GM23338 (cell line): ENCODE data around the gene CHST6. TPM values are rescaled to one million over a fixed set of nuclear protein-coding genes. Genes with fewer than 3 reads are reported as not detected.
A peak's percentile ranks its signal among the peaks of the same experiment; 100 is the strongest.

Source experiments
- ATAC-seq: fragments of 200-7000 bp; cut with Tn5 transposase; 3 replicates; pipeline ENCODE4 v1.9.1; 2020
- DNase-seq: peaks from one replicate; pipeline ENCODE4 v3.0.0-alpha.2; 2015; ENCODE audit warnings: low spot score
- H2AFZ ChIP-seq: fragments of 200-600 bp; sonication (generic); 2 replicates; pipeline ENCODE4 v1.8.0; 2016; ENCODE audit warnings: antibody characterized with exemption, mild to moderate bottlenecking, moderate library complexity
- H3F3A ChIP-seq: fragments of 200-600 bp; sonication (generic); replicated peaks from 2 replicates; pipeline ENCODE4 v1.8.0; 2017; ENCODE audit warnings: antibody characterized with exemption, mixed run types, low read depth
- H3K27ac ChIP-seq: fragments of 200-600 bp; sonication (generic); 2 replicates; pipeline ENCODE4 v1.6.1; 2016; ENCODE audit warnings: low read depth
- H3K27me3 ChIP-seq: fragments of 200-600 bp; sonication (generic); 2 replicates; pipeline ENCODE4 v1.8.0; 2016; ENCODE audit warnings: mild to moderate bottlenecking, mixed run types, moderate library complexity; ENCODE audit not compliant: insufficient read depth
- H3K36me3 ChIP-seq: fragments of 200-600 bp; sonication (generic); 2 replicates; pipeline ENCODE4 v1.8.0; 2016; ENCODE audit warnings: mild to moderate bottlenecking; ENCODE audit not compliant: insufficient read depth
- H3K4me1 ChIP-seq: fragments of 200-600 bp; sonication (generic); 2 replicates; pipeline ENCODE4 v1.8.0; 2016; ENCODE audit warnings: mild to moderate bottlenecking, moderate library complexity; ENCODE audit not compliant: insufficient read depth
- H3K4me2 ChIP-seq: fragments of 200-600 bp; sonication (generic); 2 replicates; pipeline ENCODE4 v1.7.1; 2017; ENCODE audit warnings: mixed run types
- H3K4me3 ChIP-seq: fragments of 200-600 bp; sonication (generic); 2 replicates; pipeline ENCODE4 v1.6.1; 2016; ENCODE audit warnings: mixed run types
- H3K79me2 ChIP-seq: fragments of 200-600 bp; sonication (generic); replicated peaks from 2 replicates; pipeline ENCODE4 v1.8.0; 2017; ENCODE audit warnings: mild to moderate bottlenecking; ENCODE audit not compliant: insufficient read depth
- H3K9me2 ChIP-seq: fragments of 200-600 bp; sonication (generic); 2 replicates; pipeline ENCODE4 v1.8.0; 2017; ENCODE audit not compliant: insufficient read depth
- H4K20me1 ChIP-seq: fragments of 200-600 bp; sonication (generic); replicated peaks from 2 replicates; pipeline ENCODE4 v1.8.0; 2017; ENCODE audit warnings: mild to moderate bottlenecking; ENCODE audit not compliant: insufficient read depth
- H3K27ac Mint-ChIP-seq: 2 replicates; pipeline ENCODE4 v1.8.0; 2020; ENCODE audit warnings: inconsistent platforms, mild to moderate bottlenecking, moderate library complexity, mixed read lengths
- H3K27me3 Mint-ChIP-seq: 3 replicates; pipeline ENCODE4 v1.8.0; 2022; ENCODE audit warnings: low read depth, mild to moderate bottlenecking, moderate library complexity, mixed read lengths, inconsistent platforms; ENCODE audit not compliant: insufficient read depth, poor library complexity
- H3K36me3 Mint-ChIP-seq: 3 replicates; pipeline ENCODE4 v1.8.0; 2021; ENCODE audit warnings: low read depth, mild to moderate bottlenecking, inconsistent platforms, moderate library complexity, mixed read lengths
- H3K4me1 Mint-ChIP-seq: 3 replicates; pipeline ENCODE4 v1.8.0; 2020; ENCODE audit warnings: mild to moderate bottlenecking, inconsistent platforms, mixed read lengths
- H3K4me3 Mint-ChIP-seq: 3 replicates; pipeline ENCODE4 v1.8.0; 2021; ENCODE audit warnings: moderate library complexity, mild to moderate bottlenecking, inconsistent platforms, mixed read lengths
- H3K9me3 Mint-ChIP-seq: 3 replicates; pipeline ENCODE4 v1.8.0; 2020; ENCODE audit warnings: moderate library complexity, mild to moderate bottlenecking, inconsistent platforms, mixed read lengths
- CREB1 ChIP-seq: fragments of 250-450 bp; sonication (Bioruptor Pico); IDR thresholded peaks from 2 replicates; pipeline ENCODE4 v1.5.0; 2020; ENCODE audit warnings: low read depth, mild to moderate bottlenecking, moderate library complexity
- POLR2AphosphoS5 ChIP-seq: IDR thresholded peaks from 2 replicates; pipeline ENCODE4 v1.6.1; 2016; ENCODE audit warnings: antibody characterized with exemption, low read depth
- STAT1 ChIP-seq: IDR thresholded peaks from one replicate; pipeline ENCODE4 v1.6.1; 2016; ENCODE audit warnings: antibody characterized with exemption; ENCODE audit not compliant: unreplicated experiment
- ZNF331 ChIP-seq: fragments of 250-450 bp; sonication (Bioruptor Pico); IDR thresholded peaks from 2 replicates; pipeline ENCODE4 v1.5.0; 2020; ENCODE audit warnings: low read depth, mild to moderate bottlenecking, moderate library complexity
- polyA plus RNA-seq: library from polyadenylated mRNA; unstranded; fragments of >200 nt; fragmentation: Nextera tagmentation; extraction: Ambion mirVana; gene quantifications from 2 replicates; pipeline ENCODE4 v1.2.1, GENCODE V29; 2016
- total RNA-seq: library from RNA; depleted of rRNA; stranded (reverse); fragments of >200 nt; shearing (Covaris generic); gene quantifications from 2 replicates; pipeline ENCODE4 v1.2.3, GENCODE V29; 2014
- TF ChIP-seq, protein P1 (sequence below): IDR thresholded peaks from one replicate; pipeline ENCODE4 v1.6.1; 2018; ENCODE audit warnings: antibody characterized with exemption; ENCODE audit not compliant: unreplicated experiment
- TF ChIP-seq, protein P2 (sequence below): IDR thresholded peaks from 2 replicates; pipeline ENCODE4 v1.6.1; 2016; ENCODE audit warnings: antibody characterized with exemption

The CHST6 gene
- total and polyA plus RNA-seq, 2 experiments from 2014 or later = 2.7 to 22.2 TPM

- H3K4me3 Mint-ChIP-seq = no peak overlapping the region
These were observed 8.4 kb downstream of the CHST6 start for GRCh38 chr16:75486676-75487313.

GRCh38 chr16:75486014-75486675 lies 9.1 kb downstream of the CHST6 start:
- no peak overlapping the region for H3K4me3 ChIP-seq
- no peak overlapping the region for H3K27ac ChIP-seq
- no peak for DNase-seq
- Mint-ChIP-seq H3K36me3 (peaks cover 15% of the 10 kb centered on the region), H3K27ac (0 out of 2 replicates have a peak overlapping the region, but pooled peaks have one; percentile 20), H3K4me3 (no peak overlapping the region), H3K4me1 (no peaks in the 10 kb centered on the region), H3K27me3 (peaks cover 10% of the 10 kb centered on the region), H3K9me3 (no peaks in the 10 kb centered on the region)
- H3F3A ChIP-seq = no peaks in the 10 kb centered on the region
- no peak for TF ChIP-seq STAT1
- no peak for TF ChIP-seq POLR2AphosphoS5
- TF ChIP-seq CREB1 (CRISPR knock-in tag) = no peak
- TF ChIP-seq, protein P1, sequence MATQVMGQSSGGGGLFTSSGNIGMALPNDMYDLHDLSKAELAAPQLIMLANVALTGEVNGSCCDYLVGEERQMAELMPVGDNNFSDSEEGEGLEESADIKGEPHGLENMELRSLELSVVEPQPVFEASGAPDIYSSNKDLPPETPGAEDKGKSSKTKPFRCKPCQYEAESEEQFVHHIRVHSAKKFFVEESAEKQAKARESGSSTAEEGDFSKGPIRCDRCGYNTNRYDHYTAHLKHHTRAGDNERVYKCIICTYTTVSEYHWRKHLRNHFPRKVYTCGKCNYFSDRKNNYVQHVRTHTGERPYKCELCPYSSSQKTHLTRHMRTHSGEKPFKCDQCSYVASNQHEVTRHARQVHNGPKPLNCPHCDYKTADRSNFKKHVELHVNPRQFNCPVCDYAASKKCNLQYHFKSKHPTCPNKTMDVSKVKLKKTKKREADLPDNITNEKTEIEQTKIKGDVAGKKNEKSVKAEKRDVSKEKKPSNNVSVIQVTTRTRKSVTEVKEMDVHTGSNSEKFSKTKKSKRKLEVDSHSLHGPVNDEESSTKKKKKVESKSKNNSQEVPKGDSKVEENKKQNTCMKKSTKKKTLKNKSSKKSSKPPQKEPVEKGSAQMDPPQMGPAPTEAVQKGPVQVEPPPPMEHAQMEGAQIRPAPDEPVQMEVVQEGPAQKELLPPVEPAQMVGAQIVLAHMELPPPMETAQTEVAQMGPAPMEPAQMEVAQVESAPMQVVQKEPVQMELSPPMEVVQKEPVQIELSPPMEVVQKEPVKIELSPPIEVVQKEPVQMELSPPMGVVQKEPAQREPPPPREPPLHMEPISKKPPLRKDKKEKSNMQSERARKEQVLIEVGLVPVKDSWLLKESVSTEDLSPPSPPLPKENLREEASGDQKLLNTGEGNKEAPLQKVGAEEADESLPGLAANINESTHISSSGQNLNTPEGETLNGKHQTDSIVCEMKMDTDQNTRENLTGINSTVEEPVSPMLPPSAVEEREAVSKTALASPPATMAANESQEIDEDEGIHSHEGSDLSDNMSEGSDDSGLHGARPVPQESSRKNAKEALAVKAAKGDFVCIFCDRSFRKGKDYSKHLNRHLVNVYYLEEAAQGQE = no peak
- TF ChIP-seq, protein P2, sequence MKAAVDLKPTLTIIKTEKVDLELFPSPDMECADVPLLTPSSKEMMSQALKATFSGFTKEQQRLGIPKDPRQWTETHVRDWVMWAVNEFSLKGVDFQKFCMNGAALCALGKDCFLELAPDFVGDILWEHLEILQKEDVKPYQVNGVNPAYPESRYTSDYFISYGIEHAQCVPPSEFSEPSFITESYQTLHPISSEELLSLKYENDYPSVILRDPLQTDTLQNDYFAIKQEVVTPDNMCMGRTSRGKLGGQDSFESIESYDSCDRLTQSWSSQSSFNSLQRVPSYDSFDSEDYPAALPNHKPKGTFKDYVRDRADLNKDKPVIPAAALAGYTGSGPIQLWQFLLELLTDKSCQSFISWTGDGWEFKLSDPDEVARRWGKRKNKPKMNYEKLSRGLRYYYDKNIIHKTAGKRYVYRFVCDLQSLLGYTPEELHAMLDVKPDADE = no peak
- H2AFZ ChIP-seq = no peak overlapping the region
- H3K36me3 ChIP-seq = no peaks in the 10 kb centered on the region
- H4K20me1 ChIP-seq = no peaks in the 10 kb centered on the region
- H3K4me2 ChIP-seq = no peak overlapping the region
- ATAC-seq = no peak
- no peaks in the 10 kb centered on the region for H3K27me3 ChIP-seq
- no peaks in the 10 kb centered on the region for H3K4me1 ChIP-seq
- no peaks in the 10 kb centered on the region for H3K79me2 ChIP-seq
- no peaks in the 10 kb centered on the region for H3K9me2 ChIP-seq

More at GRCh38 chr16:75486676-75487313, 8.4 kb downstream of the CHST6 start:
- Mint-ChIP-seq H3K27ac (no peak overlapping the region), H3K27me3 (peaks cover 8% of the 10 kb centered on the region), H3K36me3 (peaks cover 12% of the 10 kb centered on the region; the same call in 2 of the 3 replicates), H3K9me3 (no peaks in the 10 kb centered on the region), H3K4me1 (0 out of 3 replicates have a peak, but pooled peaks cover under 1% of the 10 kb centered on the region)
- Histone ChIP-seq H3K36me3 (no peaks in the 10 kb centered on the region), H3K27ac (no peak overlapping the region), H3K4me1 (no peaks in the 10 kb centered on the region; the same call in 1 of the 2 replicates), H4K20me1 (no peaks in the 10 kb centered on the region), H3K9me2 (no peaks in the 10 kb centered on the region), H3K27me3 (no peaks in the 10 kb centered on the region), H3K4me3 (no peak overlapping the region), H3F3A (peaks cover 3% of the 10 kb centered on the region; the same call in 1 of the 2 replicates), H3K4me2 (no peak overlapping the region), H2AFZ (no peak overlapping the region), H3K79me2 (no peaks in the 10 kb centered on the region)
- TF ChIP-seq ZNF331 (CRISPR knock-in tag) = no peak
- TF ChIP-seq, protein P2 = no peak
- TF ChIP-seq, protein P1 = no peak
- no peak for DNase-seq
- no peak for ATAC-seq
